GDM1 (cell line): ENCODE measurements around the gene IL18.
"Not testable (repeated sequence)": the region's sequence is repeated elsewhere in the genome, so short reads cannot be mapped to it uniquely, and the experiment has no call there.

Source experiments
- DNase-seq: peaks from one replicate; lab custom pipeline; 2025; lab: John Stamatoyannopoulos, UW

The IL18 gene

GRCh38 chr11:112121981-112122615, 41.8 kb downstream of the IL18 start:
- no peak for DNase-seq

GRCh38 chr11:112118176-112118575, 45.7 kb downstream of the IL18 start:
- no peak for DNase-seq

- no peak for DNase-seq
Observed at GRCh38 chr11:112115386-112115785, 48.5 kb downstream of the IL18 start.

- DNase-seq: no peak
Observed at GRCh38 chr11:112114460-112114859, 49.4 kb downstream of the IL18 start.

GRCh38 chr11:112113539-112114457, 50.1 kb downstream of the IL18 start:
- no peak for DNase-seq

- DNase-seq: no peak
Observed at GRCh38 chr11:112106070-112106469, 57.8 kb downstream of the IL18 start.

- no peak for DNase-seq
Observed at GRCh38 chr11:112103446-112103845, 60.4 kb downstream of the IL18 start.

GRCh38 chr11:112100462-112100861, 63.4 kb downstream of the IL18 start:
- no peak for DNase-seq

GRCh38 chr11:112097734-112098528, 66.0 kb downstream of the IL18 start:
- no peak for DNase-seq

- no peak for DNase-seq
Observed at GRCh38 chr11:112096194-112096593, 67.7 kb downstream of the IL18 start.

GRCh38 chr11:112095302-112095701, 68.6 kb downstream of the IL18 start:
- not testable (repeated sequence) for DNase-seq
